Measurements from ENCODE around the gene EPG5. TPM values are rescaled to one million over a fixed set of nuclear protein-coding genes. Genes with fewer than 3 reads are reported as not detected.

The EPG5 gene
- total RNA-seq, 2 donors from 2014 or later, result 25.3 to 33.6 TPM

- Histone ChIP-seq H3K4me3 (no peak overlapping the region), H3K27ac (no peak overlapping the region), H3K27me3 (no peaks in the 10 kb centered on the region), H3K9me3 (no peaks in the 10 kb centered on the region), H3K4me1 (no peaks in the 10 kb centered on the region), H3K36me3 (peaks cover 87% of the 10 kb centered on the region)
- DNase-seq (ENCODE audit: low spot score), result no peak
- no peak for TF ChIP-seq CTCF (IDR thresholded peaks at IDR 0.05)
These were observed 106.6 kb downstream of the EPG5 start for GRCh38 chr18:45860492-45860891.

DNA sequence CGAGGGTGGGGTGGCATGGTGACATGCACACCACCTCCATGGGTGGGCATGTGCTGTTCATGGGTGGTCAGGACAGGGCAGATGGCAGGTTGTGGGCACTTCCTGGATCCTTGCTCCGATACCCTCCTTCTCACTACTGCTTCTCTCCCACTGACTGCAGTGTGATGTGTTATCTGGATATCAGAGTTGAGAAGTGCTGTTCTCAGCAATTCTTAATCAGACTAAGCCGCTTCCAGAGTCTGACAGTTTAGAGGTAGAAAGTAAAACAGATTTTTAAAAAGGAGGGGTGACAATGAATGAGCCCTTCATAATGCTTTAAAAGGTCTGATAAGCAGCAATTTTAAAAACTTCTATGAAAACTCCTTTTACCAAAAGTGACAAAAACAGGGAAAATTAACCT lies 107.8 kb downstream of the EPG5 start:
- H3K9me3 ChIP-seq, result no peaks in the 10 kb centered on the region
- no peak overlapping the region for H3K27ac ChIP-seq
- DNase-seq (ENCODE audit: low spot score), result no peak
- no peaks in the 10 kb centered on the region for H3K4me1 ChIP-seq
- TF ChIP-seq CTCF (IDR thresholded peaks at IDR 0.05), result no peak
- peaks cover 87% of the 10 kb centered on the region for H3K36me3 ChIP-seq
- no peak overlapping the region for H3K4me3 ChIP-seq
- no peaks in the 10 kb centered on the region for H3K27me3 ChIP-seq

GRCh38 chr18:45856531-45856930 lies 110.6 kb downstream of the EPG5 start:
- Histone ChIP-seq H3K4me3 (no peak overlapping the region), H3K4me1 (no peaks in the 10 kb centered on the region), H3K27ac (no peak overlapping the region), H3K36me3 (peaks cover 75% of the 10 kb centered on the region), H3K27me3 (no peaks in the 10 kb centered on the region), H3K9me3 (no peaks in the 10 kb centered on the region)
- no peak for DNase-seq (ENCODE audit: low spot score)
- no peak for TF ChIP-seq CTCF (IDR thresholded peaks at IDR 0.05)

DNA sequence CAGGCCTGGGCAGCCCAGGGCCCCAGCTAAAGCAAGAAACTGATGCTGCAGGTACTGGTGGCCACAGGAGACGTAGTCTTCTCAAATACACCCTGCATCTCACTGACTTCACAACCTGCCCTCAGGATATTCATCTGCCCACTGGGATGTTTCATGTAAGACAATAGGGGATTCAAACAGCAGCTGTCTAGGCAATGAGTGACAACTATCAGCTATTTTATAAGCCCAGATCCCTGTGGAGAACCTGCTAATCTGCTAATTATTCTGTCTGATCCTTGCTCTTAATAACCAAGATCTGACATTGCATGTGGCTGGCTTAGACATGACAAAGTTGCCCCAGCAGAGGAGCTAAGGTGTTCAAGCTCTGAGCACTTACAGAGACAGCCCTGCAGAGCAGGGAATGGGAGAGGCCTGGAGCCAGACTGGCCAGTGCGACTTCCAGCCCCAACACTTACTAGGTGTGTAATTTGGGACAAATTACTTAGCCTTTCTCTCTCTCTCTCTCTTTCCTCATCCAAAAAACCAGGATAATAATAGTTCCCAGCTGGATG lies 113.0 kb downstream of the EPG5 start:
- TF ChIP-seq CTCF (IDR thresholded peaks at IDR 0.05), result no peak
- Histone ChIP-seq H3K4me1 (no peaks in the 10 kb centered on the region), H3K9me3 (no peaks in the 10 kb centered on the region), H3K4me3 (no peak overlapping the region), H3K36me3 (peaks cover 63% of the 10 kb centered on the region), H3K27me3 (no peaks in the 10 kb centered on the region), H3K27ac (no peak overlapping the region)
- no peak for DNase-seq (ENCODE audit: low spot score)

DNA sequence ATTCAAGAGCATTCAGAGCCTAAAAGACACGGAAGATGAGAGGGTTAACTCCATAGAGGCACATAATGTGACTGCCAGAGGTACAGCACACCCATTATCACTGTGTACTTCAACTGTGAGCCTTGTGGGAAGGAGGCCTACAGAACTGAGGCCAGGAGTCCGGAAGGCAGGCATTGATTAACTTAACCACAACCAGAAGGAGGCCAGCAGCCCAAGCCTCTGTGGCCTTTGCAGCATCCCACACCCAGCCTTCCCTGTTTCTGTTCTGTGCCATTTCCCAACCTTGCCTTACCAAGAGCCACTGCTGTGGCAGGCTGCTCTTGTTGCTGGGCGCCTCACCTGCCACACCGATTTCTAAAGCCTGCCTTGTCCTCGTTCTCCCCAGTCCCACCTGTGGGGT lies 114.5 kb downstream of the EPG5 start:
- H3K36me3 ChIP-seq, result peaks cover 48% of the 10 kb centered on the region
- TF ChIP-seq CTCF (IDR thresholded peaks at IDR 0.05), result no peak
- no peak for DNase-seq (ENCODE audit: low spot score)

More for the DNA sequence above, 114.5 kb downstream of the EPG5 start:
- H3K27me3 ChIP-seq, result no peaks in the 10 kb centered on the region
- no peaks in the 10 kb centered on the region for H3K4me1 ChIP-seq
- H3K9me3 ChIP-seq, result no peaks in the 10 kb centered on the region
- H3K27ac ChIP-seq, result no peak overlapping the region
- no peak overlapping the region for H3K4me3 ChIP-seq

Data from right atrium auricular region (tissue), 2 donors.